ENCODE measurements around the gene EPHA6.
A peak's percentile ranks its signal among the peaks of the same experiment; 100 is the strongest.
"Not testable (repeated sequence)": the region's sequence is repeated elsewhere in the genome, so short reads cannot be mapped to it uniquely, and the experiment has no call there.

EPHA6 gene

DNA sequence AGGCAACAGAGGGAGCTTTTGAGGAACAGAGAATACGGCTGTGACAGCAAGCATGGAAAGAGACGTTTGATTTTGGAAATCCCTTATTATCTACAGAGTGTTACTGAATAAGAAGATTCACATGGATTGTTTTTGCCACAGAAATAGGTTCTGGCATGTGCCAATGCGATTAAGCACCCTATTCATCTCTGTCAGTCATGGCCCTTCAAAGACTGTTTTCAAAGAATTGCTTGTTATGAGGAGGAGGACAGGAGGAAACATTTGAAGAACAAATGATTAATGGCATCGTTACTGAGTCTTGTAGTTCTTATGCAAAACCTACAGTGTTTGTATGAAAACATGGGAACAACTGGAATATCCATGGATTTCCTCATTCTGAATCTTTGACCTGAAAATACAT lies 86.2 kb downstream of the EPHA6 start:
- DNase-seq (ENCODE audit: low read depth, low spot score) = no peak

DNA sequence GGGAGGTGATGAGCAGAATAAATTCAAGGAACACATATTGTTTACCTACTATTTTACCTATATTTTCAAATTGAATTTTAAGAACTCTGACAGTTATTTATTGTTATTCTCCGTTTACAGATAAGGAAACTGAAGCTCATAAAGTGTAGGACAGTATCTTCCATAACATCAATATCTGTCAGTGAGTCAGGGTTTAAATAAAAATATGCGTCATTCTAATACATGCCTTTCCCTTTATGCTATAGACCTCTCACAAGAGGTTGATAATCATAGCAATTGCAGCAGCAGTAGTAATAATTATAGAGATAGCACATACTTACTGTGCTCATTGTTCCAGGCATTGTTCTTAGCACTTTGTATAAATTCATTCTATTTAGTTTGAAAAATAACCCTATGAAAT lies 101.1 kb downstream of the EPHA6 start:
- no peak for DNase-seq (ENCODE audit: low read depth, low spot score)

GRCh38 chr3:96931119-96931862 lies 116.9 kb downstream of the EPHA6 start:
- DNase-seq (ENCODE audit: low read depth, low spot score) = no peak

DNA sequence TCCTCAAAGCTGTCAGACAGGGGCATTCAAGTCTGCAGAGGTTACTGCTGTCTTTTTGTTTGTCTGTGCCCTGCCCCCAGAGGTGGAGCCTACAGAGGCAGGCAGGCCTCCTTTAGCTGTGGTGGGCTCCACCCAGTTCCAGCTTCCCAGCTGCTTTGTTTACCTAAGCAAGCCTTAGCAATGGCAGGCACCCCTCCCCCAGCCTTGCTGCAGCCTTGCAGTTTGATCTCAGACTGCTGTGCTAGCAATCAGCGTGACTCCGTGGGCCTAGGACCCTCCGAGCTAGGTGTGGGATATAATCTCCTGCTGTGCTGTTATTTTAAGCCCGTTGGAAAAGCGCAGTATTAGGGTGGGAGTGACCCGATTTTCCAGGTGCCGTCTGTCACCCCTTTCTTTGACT lies 127.7 kb downstream of the EPHA6 start:
- DNase-seq (ENCODE audit: low read depth, low spot score) = not testable (repeated sequence)

DNA sequence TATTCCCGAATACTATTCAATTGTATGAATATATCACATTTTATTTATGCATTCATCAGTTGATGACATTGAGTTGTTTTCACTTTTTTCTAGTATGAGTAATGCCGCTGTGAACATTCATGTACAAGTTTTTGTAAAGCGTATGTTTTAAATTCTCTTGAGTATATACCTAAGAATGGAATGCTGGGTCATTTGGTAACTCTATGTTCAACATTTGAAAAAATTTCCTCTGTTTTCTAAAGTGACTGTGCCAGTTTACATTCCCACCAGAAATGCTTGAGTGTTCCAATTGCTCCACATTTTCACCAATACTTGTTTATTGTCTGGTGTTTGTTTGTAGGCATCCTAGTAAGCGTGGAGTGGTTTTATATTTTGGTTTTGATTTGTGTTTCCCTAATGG lies 144.5 kb downstream of the EPHA6 start:
- no peak for DNase-seq (ENCODE audit: low read depth, low spot score)

DNA sequence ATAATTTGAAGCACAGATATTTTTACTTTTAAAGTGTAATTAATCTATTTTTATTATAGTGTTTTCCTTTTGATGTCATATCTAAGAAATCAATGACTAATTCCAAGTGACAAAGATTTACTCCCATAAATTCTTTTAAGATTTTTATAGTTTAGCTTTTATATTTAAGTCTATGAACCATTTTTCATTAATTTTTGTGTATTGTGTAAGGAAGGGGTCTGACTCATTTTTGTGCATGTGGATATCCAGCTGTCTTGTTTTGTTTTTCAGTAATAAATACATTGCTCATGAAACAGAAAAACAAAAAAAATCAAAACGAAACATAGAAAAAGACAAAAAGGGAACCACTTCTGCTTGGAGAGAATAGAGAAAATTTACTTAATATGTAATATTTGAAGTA lies 145.1 kb downstream of the EPHA6 start:
- DNase-seq (ENCODE audit: low read depth, low spot score) = no peak

DNA sequence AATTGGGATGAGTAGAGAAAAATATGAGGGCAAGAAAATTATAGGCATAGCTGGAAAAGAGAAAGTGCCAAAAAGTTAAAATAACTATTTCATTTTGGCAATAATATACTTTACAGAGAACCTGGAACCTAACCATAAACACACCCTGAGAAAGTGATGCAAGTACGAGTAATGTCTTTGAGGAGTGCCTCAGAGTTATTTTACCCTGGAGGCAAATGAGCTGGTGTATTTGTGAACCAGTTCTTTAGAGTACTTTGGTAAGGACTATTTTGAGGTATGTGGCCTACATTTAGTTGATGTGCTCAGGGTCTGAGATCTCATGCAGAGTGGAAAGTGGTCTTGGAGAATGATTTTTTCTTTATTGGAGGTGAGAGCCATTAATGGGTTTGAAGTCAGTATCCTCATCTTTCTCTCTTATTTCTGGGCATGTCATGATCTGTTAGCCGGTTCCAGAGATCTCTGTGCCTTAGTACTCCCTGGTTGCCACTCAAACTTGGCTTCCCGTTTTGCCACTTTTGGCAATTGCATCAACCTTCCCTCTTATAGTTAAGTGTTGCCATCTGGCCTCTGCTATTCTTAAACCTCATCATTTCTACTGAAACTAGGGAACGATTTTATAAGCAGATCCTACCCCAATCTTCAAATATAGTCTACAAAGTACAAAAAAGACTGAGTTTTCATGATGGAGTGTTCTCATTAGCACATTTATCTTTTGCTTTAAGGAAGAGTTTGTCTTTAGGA lies 145.7 kb downstream of the EPHA6 start:
- DNase-seq (ENCODE audit: low read depth, low spot score) = no peak

DNA sequence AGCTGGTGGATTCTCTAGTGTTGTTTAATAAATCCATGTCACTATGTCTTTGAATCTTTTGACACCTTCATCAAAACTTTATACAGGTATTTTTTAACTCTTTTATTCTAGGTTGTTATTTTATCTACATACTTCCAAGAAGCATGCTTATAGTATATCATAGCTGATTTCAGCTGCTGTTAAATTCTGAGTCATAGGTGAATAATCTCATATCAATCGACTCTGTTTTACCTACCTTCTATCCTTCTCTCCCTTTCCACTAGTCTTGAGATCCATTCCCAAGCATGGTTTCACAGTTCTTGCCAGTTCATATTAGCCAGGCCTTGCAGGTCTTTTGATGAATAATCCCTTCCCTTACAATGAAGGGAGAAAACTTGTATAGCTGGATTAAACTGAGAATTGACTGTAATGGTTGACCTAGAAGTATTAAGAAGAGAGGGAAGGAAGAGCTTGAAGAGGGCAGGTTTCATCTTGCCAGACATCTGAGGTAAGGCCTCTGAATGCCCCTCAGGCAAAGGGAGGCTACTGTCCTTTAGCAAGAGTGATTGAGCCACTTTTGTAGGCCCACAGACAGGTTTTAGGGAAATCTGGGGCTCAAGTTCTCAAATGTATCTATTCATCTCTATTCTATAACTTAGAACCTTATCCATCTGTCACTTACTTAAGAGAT lies 146.4 kb downstream of the EPHA6 start:
- DNase-seq (ENCODE audit: low read depth, low spot score) = no peak

- no peak for DNase-seq (ENCODE audit: low read depth, low spot score)
These were observed 147.2 kb downstream of the EPHA6 start for GRCh38 chr3:96961576-96961975.

- no peak for DNase-seq (ENCODE audit: low read depth, low spot score)
These were observed 152.0 kb downstream of the EPHA6 start for GRCh38 chr3:96966181-96966929.

DNA sequence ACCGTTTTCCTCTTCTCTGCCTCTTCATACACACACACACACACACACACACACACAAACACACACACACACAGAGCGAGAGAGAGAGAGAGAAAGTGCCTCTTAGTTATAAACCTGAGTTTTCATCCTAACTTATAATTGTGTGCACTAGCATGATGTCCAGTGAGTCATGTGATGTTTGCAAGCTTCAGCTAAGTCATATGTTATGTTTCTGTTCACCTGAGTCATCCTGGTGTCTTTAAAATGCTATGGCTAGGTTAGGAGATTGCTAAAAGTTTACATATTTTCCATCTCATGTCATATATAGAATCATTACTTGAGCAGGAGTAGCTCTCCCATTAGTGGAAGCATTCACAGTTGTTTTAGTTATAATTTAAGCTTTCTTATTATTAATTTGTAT lies 155.8 kb downstream of the EPHA6 start:
- DNase-seq (ENCODE audit: low read depth, low spot score) = no peak

DNA sequence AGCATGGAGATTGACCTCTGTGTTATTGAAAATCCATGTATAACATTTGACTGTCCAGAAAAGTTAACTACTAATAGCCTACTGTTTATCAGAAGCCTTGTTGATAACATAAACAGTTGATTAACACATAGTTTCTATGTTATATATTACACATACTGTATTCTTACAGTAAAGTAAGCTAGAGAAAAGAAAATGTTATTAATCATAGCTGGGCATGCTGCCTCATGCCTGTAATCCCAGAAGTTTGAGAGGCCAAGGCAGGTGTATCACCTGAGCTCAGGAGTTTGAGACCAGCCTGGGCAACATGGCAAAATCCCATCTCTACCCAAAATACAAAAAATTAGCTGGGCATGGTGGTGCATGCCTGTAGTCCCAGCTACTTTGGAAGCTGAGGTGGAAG lies 163.3 kb downstream of the EPHA6 start:
- no peak for DNase-seq (ENCODE audit: low read depth, low spot score)

- not testable (repeated sequence) for DNase-seq (ENCODE audit: low read depth, low spot score)
These were observed 169.3 kb downstream of the EPHA6 start for GRCh38 chr3:96983716-96984115.

DNA sequence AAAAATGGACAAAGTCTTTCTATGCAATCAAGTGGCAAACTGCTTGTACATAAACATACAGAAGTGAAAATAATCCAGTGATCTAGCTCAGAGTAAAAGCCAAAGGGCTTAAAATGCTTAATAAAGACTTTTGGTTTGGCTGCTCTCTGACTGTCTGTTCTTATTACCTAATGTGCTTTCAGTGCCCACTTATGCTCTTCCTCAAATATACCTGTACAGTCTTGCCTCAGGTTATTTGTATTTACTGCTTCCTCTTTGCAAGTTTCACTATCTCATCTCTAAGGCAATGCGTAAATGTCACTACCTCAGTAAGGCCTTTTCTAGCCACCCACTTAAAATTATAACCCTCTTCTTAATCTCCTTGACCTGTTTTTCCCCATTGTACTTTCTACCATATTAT lies 171.8 kb downstream of the EPHA6 start:
- DNase-seq (ENCODE audit: low read depth, low spot score) = no peak

GRCh38 chr3:96991231-96991630 lies 176.8 kb downstream of the EPHA6 start:
- no peak for DNase-seq (ENCODE audit: low read depth, low spot score)

GRCh38 chr3:96991800-96992365 lies 177.5 kb downstream of the EPHA6 start:
- no peak for DNase-seq (ENCODE audit: low read depth, low spot score)

- no peak for DNase-seq (ENCODE audit: low read depth, low spot score)
These were observed 180.6 kb downstream of the EPHA6 start for GRCh38 chr3:96994988-96995387.

DNA sequence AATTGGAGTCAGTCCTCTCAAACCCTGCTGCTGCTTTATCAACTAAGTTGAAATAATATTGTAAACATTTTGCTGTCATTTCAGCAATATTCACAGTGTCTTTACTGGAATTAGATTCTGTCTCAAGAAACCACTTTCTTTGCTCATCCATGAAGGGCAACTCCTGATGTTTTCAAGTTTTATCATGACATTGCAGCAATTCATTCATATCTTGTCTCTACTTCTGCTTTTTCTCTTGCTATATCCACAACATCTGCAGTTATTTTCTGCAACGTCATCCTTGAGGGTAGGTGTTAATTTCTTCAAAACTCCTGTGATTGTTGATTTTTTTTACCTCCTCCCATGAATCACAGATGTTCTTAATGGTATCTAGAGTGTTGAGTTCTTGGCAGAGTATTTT lies 181.6 kb downstream of the EPHA6 start:
- no peak for DNase-seq (ENCODE audit: low read depth, low spot score)

DNA sequence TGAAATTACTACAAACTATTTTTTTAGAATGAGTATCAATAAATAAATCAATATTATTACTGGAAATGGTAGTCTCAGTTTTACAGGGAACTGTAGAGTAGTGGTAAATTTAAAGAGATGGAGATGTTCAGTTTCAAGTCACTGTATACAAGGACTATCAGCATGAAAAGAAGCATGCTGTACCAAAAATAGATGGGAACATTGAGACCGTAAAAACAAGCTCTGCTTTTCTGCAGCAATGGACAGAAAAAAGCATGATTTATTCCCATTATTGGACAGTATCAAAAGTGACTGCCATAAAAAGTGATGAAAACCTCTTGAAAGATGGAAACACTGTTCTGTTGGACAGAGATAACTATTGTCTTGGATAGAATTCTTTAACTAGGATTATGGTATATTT lies 187.2 kb downstream of the EPHA6 start:
- DNase-seq (ENCODE audit: low read depth, low spot score) = no peak

GRCh38 chr3:97009427-97010019 lies 195.1 kb downstream of the EPHA6 start:
- peak; percentile 17 for DNase-seq (ENCODE audit: low read depth, low spot score)
